Cardiac septum (tissue), 1 donor: Measurements from ENCODE around the gene TFDP1. TPM values are rescaled to one million over a fixed set of nuclear protein-coding genes. Genes with fewer than 3 reads are reported as not detected.
A peak's percentile ranks its signal among the peaks of the same experiment; 100 is the strongest.
"Not testable (repeated sequence)": the region's sequence is repeated elsewhere in the genome, so short reads cannot be mapped to it uniquely, and the experiment has no call there.

ENCODE experiments used
- DNase-seq: peaks from one replicate; pipeline ENCODE4 v3.0.0-alpha.2; 2020; ENCODE audit warnings: low spot score
- intact Hi-C: fragments of 100-400 bp; cut with DNase I; formaldehyde crosslinking; loops from one replicate; pipeline ENCODE4 v1.14.0; 2022
- total RNA-seq: library from RNA; stranded (reverse); fragmentation: NEBNext Ultra II Directional; extraction: Animal tissue kit (Norgen Biotek cat#: 25700); gene quantifications from one replicate; pipeline ENCODE4 v1.2.1, GENCODE V29; 2021
- donor health status: DM: no; HTN: no; CAD: no.

TFDP1 gene
- total RNA-seq, 1 donor from 2014 or later: 38.8 TPM

DNA sequence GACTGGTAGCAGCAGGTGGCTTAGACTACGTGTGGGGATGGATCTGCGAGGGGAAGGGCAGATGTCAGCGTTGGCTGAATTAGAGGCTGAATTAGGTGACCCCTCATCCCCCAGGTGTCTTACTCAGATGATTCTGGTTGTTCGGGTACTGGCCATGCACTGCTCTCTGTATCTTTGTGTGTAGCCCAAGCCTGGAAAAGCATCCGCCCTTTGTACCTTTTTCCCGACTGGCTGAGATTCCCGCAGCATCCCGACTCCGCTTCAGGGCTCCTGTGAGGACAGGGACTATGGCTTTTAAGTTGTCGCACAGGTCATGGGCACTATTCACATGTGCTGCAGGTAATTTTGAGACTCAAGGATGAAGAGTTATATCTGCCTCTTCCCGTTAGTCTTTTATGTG lies 7.2 kb downstream of the TFDP1 start:
- peak; percentile 54 for DNase-seq
- intact Hi-C loops: no loop called here

DNA sequence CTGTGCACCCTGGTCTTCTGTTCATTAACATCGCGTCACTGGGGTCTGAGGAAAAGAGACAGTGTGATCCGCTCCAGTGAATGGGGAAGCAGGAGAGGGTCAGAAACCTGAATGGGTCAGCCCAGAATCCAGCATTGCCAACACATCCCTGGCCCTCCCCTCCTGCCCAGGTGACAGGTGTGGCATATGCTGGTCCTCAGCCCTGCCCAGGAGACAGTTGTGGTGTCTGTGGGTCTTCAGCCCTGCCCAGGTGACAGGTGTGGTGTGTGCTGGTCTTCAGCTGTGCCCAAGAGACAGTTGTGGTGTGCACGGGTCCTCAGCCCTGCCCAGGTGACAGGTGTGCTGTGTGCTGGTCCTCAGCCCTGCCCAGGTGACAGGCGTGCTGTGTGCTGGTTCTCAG lies 8.0 kb downstream of the TFDP1 start:
- intact Hi-C loops: no loop called here
- DNase-seq: peak; percentile 47

DNA sequence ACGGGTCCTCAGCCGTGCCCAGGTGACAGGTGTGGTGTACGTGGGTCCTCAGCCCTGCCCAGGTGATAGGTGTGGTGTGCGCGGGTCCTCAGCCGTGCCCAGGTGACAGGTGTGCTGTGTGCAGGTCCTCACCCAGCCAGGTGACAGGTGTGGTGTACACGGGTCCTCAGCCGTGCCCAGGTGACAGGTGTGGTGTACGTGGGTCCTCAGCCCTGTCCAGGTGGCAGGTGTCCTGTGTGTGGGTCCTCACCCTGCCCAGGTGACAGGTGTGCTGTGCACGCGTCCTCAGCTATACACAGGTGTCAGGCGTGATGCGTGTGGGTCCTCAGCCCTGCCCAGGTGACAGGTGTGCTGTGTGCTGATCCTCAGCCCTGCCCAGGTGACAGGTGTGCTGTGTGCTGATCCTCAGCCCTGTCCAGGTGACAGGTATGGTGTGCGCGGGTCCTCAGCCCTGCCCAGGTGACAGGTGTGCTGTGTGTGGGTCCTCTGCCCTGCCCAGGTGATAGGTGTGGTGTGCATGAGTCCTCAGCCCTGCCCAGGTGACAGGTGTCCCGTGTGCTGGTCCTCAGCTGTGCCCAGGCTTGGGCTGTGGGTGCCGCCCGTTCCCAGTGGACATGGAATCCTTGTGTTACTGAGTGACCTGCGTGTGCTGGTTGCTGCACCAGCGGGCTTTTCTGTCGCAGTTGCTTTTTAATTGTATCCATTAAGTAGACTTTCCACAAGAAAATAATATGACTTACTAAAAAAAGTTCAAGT lies 9.7 kb downstream of the TFDP1 start:
- DNase-seq: peak; percentile 58
- intact Hi-C loops: not testable (repeated sequence)

DNA sequence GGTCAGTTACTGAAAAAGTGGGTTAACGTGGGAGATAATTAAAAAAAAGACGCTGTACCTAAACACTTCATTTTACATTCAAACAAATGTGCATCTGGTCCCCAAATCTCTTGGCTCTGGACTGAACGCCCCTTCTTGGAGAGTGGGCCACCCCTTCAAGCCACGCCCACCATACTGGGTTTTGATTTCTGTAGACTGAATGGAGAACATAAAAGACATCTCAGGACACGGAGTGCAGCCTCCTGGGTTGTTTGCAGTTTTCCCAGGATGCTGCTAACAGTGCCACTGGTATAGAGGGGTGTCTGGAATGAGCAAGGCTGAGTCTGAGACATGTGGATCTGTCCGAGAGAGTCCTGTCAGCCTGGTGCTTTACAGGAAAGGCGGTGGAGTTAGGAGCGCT lies 10.6 kb downstream of the TFDP1 start:
- DNase-seq: no peak
- intact Hi-C loops: no loop called here

DNA sequence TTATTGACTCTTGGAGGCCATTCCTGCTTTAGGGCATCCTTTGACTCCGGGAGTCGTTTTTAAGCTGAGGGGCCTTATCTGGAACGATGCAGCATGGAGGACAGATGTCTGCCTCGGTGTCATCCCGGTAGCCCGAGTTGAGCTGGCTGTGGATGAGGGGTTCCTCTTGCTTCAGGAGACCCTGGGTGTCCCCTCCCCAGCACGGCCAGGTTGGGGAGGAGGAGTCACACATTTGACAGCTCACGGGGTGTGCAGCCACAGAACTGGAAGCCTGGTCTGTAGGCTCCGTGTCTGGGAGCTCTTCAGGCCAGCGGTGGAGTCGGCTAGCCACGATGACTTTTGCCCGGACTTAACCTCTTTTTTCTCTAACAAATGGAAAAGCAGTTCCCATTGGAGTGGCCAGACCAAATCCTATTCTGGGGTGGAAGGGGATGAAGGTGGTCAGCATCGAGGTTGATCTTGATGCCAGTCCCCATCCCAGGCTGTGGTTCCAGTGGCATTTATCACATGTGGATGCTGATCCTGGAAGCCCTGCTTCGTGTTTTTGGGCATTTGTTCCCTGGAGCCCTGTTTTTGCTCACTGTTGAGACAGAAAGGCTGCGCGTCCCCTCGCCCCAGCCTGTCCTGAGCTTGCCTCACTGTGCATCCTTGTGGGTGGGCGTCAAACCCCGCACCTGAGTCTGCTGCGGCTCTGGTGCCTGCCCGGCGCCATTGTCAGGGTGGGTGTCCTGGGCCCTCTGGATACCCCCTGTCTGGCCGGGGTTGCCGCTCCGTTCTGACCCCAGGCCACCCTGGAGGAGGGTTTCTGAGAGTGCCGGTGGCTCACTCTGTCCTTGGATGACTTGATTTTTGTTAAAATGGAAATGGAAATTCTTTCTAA lies 12.0 kb downstream of the TFDP1 start:
- intact Hi-C loops: no loop called here
- peak; percentile 74 for DNase-seq

DNA sequence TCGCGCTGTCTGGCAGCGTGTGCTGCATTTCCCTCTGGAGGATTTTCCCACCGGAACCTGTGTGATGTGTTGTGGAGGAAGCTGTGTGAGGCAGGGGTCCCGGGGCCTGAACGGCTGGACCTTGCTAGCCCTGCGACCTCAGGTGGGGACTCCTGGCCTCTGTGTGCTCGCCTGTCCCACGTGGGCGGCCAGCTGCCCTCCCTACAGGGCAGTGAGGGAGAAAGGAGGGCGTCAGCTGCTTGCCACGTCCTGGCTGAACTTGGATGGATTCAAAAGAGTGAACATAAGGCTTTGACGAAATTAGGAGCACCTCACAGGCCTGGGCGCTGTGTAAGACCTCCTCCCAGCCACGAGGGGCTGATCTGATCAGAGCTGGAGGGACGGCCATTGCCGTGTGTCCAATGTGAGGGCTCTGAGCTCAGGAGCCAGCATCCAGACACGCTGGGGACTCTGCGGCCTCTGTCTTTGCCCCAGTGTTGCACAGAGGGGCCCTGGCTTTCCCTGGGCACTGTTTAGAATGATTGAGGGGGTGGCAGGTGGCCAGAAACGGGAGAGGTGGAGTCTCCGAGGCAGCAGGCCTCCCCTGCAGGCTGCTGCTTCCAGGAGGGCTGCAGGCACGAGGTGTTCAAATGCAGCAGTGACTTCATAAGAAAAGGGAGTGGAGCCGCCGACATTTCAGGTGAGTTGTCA lies 13.0 kb downstream of the TFDP1 start:
- peak; percentile 36 for DNase-seq
- intact Hi-C loops: no loop called here

DNA sequence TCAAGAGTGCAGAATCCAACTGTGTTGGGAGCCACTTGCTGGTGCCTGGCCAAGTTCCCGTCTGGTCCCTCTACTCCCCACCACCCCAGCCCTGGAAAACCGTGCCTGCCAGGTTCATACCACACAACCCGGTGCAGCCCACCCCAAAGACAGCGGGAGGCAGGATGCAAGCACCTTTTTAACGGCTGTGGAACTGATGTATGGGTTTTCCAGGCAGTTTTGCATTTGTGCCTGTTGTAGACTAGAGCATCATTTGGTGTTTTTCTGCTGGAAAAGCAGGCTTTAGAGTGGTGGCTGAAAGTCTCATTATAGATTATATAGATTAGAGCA lies 13.5 kb downstream of the TFDP1 start:
- intact Hi-C loops: no loop called here
- DNase-seq: peak; percentile 38

DNA sequence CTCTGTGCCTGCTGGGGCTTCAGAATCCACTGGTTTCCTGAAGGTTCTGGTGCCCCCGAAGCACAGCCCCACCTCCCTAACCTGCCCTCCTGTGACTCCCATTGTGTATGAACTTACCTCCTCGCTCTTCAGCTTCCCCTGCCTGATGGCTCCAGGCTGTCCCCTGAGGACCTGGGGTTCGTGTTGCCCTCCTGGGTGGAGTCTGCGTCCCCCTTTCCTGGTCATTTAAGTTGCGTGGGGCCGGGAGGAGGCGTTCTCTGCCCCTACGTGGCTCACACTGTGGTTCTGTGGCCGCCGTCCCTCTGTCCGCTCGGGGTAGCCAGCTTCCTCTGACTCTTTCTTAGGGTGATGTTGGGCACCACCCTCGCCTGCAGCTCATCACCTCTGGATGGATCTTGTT lies 13.9 kb downstream of the TFDP1 start:
- peak; percentile 51 for DNase-seq
- intact Hi-C loops: no loop called here

DNA sequence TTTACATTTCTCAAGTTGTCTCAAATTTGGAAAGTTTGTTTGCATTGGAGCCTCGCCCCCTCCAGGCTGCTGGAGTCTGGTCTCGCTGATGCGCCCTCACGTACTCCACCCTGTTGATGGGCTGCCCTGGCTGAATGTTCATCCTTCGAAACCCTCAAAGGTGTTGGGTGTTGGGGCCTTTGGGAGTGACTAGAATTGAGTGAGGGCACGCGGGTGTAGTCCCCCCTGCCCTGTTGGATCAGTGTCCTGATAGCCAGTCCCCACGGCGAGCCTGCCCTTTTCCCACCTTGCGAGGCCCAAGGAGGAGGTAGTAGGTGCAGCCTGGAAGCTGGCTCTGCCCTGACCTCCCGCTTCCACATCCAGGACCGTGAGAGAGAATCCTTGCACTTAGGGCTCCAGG lies 14.8 kb downstream of the TFDP1 start:
- DNase-seq: peak; percentile 39
- intact Hi-C loops: no loop called here

DNA sequence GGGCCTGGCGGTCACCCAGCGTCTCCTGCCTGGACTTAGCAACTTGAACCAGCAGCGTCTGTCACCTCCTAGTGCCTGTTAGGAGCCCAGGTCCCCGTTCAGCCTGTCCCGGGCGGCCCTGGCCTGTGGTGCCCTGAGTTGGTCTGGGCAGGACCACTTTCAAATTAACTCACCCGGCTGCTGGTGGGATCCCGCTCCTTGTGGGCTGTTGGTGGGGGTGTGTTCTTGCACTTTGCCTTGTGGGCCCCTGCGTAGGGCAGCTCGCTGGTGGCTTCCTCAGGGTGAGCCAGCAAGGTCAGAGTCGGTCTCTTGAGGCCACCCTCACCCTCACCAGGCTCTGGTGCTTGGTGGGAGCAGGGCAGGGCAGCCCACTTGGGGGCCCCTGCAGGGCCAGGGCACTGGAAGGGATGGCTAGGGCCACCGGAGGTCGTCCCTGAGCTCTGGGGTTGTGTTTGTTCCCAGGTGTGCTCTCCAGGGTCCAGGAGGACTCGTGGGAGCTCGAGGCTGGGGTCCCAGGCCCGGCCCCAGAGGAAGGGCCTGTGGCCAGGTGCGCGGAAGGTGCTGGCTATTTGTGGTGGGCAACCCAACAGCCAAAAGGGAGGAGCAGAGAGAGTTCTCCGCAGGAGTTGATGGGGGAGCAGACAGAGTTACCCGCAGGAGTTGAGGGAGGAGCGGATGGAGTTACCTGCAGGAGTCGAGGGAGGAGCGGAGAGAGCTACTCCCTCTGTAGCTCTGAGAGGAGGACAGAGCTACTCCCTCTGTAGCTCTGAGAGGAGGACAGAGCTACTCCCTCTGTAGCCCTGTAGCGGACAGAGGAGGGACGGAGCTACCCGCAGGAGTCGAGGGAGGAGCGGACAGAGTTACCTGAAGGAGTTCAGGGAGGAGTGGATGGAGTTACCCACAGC lies 16.9 kb downstream of the TFDP1 start:
- DNase-seq: no peak
- intact Hi-C loops: no loop called here

DNA sequence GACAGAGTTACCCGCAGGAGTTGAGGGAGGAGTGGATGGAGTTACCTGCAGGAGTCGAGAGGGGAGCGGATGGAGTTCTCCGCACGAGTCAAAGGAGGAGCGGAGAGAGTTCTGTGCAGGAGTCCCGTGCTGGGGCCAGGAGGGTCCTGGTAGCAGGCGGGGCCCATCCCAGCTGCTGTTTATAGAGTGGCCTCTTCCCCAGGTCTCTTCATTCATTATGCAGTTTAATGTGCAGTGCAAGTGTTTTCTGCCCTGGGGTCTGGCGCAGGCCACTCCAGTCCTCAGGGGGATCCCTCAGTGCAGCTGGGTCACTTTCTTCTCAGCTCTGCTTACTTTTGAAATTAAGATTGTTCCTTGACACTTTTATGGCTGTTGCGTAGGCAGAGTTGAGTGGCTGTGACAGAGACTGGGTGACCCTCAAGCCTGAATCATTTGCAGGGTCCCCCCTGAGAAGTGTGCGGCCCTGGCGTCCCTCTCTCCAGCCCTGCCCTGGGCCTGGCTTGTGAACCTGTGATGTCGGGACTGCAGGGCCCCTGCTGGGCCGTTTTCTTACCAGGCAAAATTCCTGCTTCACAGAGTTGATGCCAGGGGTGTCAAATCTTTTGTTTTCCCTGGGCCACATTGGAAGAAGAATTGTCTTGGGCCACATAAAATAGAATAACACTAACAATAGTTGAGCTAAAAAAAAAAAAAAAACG lies 17.9 kb downstream of the TFDP1 start:
- no peak for DNase-seq
- intact Hi-C loops: no loop called here

DNA sequence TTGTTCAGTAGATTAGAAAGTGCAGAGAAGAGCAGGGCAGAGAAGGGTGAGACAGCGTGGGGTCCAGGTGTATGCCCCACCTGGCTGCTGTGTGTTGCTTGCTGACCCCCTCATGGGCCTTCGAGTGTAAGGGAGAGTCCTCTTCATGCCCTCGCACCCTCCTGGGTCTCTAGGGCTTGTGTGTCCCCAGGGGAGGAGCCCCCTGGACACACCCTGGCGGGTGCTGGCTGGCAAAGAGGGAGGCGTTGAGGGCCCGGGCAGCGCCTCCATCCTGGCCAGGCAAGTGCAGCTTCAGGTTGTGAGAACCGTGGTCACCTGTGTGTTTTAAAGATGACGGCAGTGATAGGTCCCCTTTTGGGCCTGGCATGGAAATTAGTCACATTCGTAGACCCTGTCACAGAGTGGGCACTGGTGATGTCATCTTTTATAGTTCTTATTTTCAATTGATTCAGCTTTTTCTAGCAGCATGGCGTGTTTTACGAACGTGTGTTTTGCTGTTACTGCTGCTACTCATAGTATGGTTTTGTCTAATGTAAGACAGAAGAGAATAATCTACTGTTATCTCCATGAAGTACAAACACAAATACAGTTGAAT lies 18.7 kb downstream of the TFDP1 start:
- DNase-seq: no peak
- intact Hi-C loops: no loop called here

DNA sequence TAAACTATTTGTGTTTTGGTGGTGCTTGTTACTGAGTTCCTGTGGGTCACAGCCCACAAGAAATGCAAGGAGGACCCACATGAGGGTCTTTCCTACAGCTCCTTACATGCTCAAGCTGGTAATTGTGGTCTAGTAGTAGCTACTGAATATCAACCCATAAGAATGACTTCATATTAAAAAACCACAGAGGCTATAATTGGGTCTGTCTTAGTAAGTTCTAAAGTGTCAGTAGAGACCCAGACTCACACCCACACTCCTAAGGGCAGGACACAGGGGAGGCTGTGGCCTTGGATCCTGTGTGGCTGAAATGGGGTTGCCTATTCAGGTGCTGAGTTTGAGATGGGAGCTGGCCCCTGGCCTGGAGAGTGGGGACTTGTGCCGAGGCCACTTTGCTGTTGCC lies 19.6 kb downstream of the TFDP1 start:
- no peak for DNase-seq
- intact Hi-C loops: no loop called here

DNA sequence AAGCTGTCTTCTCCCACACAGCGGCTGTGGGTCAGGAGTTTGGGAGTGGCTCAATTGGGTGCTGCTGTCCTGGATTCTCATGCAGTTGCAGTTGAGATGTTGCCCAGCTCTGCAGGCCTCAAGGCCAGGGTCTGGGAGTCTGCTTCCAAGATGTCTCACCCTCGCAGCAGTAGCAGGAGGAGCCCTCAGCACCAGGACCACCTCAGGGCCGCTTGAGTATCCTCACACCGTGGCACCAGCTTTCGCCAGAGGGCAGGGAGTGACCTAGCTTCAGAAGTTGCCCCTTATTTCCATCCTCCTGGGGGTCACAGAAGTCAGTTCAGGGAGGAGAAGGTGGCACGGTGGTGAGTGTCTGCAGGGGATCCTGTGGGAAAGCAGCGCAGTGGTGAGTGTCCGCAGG lies 20.9 kb downstream of the TFDP1 start:
- DNase-seq: no peak
- intact Hi-C loops: no loop called here

DNA sequence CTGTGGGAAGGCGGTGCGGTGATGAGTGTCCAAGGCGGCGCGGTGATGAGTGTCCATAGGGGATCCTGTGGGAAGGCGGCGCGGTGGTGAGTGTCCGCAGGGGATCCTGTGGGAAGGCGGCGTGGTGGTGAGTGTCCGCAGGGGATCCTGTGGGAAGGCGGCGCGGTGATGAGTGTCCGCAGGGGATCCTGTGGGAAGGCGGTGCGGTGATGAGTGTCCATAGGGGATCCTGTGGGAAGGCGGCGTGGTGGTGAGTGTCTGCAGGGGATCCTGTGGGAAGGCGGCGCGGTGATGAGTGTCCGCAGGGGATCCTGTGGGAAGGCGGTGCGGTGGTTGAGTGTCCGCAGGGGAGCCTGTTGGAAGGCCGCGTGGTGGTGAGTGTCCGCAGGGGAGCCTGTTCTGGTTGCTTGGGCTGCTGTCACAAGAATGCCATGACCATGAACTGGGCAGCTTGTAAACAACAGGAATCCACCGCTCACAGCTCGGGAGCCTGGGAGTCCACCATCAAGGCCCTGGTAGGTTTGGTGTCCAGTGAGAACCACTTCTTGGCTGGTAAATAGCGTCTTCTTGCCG lies 21.4 kb downstream of the TFDP1 start:
- no peak for DNase-seq
- intact Hi-C loops: no loop called here

DNA sequence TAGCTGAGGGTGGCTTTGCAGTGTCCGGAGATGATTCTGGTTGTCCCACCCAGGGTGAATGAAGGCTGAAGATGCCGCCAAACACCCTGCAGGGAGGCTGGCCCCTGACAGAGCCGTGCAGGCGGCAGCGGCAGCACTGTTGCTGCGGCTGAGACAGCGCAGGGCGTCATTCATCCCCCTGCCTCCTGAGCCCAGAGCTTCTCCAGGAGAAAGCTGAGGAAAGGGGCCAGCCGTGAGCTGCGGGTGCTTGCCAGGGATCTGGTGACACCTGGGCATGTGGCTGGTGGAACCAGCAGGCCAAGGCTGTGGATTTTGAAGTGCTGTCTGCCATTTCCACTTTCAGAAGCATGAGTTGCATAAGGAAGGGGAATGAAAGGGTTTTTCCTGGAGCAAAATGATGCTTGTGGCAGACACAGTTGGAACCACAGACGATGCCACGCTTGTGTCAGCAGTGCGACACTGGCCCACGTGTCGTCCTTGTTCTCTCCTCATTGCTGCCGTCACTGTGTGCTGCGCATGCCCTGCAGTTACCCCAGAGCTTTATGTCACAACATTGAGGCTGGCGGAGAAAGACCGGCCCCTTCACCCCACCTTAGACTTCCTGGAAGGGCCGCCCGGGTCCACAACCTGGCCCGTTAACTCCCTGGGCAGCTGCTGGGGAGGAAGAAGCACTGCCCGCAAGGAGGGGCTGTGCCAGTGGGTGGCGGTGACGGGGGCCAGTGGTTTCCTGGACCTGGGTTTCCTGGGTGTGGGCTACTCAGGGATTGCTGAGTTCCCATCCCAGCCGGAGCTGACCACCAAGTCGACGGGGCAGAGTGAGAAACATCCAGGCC lies 22.7 kb downstream of the TFDP1 start:
- intact Hi-C loops: no loop called here
- DNase-seq: peak; percentile 91

DNA sequence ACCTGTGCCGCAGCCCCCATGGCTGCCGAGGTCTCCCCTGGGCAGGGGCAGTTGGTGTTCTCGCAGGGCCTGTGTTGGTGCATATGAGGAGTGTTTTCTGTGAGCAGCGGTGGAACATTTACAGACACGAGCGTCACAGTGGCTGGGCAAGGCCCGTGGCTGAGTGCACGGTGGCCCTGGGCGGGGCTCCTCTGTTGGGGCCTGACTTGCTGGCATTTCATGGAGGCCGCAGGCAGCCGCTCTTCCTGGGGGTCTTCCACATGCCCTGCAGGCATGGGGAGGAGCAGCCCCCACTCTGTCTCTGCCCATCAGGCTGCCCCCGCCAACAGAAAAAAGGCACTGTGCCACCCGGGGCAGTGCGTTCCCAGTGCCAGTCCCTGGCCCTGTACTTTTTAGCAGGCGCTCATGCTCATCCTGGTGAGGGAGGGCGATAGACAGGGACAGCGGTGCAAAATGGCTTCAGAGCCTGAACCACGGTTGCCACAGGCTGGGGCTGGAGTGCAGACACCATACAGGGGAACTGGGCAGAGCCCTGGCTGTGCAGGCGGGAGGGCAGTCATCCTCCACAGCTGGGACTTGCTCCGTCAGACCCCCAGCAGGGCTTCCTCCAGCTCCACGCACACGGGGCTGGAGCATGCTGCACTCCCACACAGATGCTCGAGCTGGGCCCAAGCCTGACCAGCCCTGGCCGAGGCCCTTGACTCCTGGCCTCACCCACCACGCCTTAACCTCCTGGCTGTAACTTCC lies 23.5 kb downstream of the TFDP1 start:
- intact Hi-C loops: no loop called here
- DNase-seq: no peak
